Measurements from ENCODE around the gene DHTKD1.

DHTKD1 gene, protein sequence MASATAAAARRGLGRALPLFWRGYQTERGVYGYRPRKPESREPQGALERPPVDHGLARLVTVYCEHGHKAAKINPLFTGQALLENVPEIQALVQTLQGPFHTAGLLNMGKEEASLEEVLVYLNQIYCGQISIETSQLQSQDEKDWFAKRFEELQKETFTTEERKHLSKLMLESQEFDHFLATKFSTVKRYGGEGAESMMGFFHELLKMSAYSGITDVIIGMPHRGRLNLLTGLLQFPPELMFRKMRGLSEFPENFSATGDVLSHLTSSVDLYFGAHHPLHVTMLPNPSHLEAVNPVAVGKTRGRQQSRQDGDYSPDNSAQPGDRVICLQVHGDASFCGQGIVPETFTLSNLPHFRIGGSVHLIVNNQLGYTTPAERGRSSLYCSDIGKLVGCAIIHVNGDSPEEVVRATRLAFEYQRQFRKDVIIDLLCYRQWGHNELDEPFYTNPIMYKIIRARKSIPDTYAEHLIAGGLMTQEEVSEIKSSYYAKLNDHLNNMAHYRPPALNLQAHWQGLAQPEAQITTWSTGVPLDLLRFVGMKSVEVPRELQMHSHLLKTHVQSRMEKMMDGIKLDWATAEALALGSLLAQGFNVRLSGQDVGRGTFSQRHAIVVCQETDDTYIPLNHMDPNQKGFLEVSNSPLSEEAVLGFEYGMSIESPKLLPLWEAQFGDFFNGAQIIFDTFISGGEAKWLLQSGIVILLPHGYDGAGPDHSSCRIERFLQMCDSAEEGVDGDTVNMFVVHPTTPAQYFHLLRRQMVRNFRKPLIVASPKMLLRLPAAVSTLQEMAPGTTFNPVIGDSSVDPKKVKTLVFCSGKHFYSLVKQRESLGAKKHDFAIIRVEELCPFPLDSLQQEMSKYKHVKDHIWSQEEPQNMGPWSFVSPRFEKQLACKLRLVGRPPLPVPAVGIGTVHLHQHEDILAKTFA

DNA sequence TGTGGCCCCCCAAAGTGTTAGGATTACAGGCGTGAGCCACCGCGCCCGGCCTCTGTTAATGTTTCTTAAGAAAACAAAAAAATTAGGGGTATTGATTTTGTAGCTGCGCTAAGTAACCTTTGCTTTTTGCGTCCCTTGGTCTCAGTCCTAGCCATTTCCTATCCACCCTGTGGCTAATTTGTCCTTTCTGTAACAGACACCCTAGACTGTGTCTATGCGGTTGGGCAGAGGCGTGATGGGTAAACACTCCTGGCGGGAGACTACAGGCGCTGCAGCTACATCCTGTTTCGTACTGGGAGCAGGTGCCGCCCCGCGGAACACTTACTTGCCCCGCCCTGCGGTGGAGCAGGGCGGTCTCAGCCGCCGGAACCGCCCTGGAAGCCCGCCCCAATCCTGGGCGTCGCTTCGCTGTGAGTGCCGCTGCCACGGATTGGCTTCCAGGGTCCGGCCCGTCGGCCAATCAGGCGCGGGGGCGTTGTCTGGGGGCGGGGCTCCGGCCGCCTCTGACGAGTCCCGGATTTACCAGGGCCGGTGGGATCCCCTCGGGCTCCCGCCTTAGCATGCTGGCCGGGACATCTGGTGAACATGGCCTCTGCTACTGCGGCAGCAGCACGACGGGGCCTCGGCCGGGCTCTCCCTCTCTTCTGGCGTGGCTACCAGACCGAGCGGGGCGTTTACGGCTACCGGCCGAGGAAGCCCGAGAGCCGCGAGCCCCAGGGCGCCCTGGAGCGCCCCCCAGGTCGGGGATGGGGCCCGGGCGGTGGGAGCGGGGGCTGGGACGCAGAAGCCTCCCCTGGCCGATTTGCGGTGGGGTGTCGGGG lies at the start of gene DHTKD1:
Gene DHTKD1, plus strand, starts transcription at position 506 of the 821 bp plus-strand sequence. Its CDS starts 80 bp downstream, at position 586.
- DNase-seq, result peak; percentile 98

DNA sequence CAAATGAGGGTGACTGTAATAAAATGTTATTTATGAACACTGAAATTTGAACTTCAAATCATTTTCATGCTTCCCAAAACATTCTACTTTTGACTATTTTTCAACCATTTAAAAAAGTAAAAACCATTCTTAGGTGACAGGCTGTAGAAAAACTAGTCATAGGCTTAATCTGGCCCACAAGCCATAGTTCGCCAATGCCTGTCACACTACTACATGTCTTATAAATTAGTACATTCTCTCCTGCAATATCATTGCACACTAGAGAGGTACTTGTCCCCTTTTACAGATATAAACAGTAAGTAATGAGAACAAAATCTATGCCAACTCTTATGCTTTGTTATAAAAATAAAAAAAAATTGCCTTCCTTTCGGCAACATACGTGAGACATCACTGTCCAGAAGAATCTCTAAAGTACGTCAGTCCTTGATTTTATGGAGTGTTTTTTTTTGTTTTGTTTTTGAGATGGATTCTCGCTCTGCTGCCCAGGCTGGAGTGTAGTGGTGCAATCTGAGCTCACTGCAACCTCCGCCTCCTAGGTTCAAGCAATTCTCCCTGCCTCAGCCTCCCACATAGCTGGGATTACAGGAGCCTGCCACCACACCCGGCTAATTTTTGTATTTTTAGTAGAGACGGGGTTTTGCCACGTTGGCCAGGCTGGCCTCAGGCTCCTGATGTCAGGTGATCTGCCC lies 49.3 kb upstream of the DHTKD1 start:
- no peak for DNase-seq

DNA sequence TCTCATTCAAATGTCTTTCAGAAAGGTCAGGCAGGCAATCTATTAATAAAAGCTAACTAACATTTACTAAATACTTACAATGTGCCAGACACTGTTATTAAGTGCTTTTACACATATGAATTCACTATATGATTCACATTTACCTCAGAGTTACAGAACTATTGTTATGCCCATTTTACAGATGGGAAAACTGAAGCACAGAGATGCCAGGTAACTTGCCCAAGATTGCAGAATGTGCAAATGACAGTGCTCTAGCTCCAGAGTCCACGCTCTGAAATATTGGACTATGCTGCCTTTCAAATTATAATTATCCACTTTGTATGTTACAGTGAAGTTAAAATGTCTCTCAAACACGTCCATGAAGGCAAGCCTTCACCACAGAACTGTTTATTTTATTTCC lies 48.2 kb upstream of the DHTKD1 start:
- no peak for DNase-seq

DNA sequence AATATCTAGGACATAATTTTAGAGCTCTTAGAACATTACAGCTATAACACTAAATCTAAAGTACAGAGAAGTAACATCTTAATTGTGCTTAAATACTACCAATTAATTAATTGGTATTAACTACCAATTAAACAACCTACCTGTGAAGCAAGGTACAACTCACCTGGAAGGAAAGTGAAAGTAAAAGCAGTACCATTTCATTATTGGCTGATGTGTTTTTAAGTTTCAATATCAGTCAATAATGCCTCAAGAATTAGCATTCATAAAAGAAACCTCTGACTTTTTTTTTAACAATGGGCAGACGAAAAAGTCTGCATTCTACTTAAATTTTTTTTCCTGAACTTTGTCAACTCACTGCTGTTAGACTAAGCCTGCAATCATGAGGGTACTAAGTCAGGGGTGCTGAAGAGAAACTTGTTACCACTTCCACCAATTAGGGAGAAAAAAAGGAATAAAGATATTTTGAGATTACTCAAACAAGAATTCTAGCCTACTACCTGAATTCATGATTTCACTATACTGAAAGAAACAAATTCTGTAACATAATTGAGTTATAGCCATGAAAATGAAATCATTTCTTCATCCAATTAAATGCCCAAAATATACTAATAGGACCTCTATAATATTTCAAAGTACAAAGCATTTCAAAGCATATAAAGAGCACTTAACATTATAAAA lies 46.0 kb upstream of the DHTKD1 start:
- DNase-seq, result peak in 1 of 2 donors; percentile 24

DNA sequence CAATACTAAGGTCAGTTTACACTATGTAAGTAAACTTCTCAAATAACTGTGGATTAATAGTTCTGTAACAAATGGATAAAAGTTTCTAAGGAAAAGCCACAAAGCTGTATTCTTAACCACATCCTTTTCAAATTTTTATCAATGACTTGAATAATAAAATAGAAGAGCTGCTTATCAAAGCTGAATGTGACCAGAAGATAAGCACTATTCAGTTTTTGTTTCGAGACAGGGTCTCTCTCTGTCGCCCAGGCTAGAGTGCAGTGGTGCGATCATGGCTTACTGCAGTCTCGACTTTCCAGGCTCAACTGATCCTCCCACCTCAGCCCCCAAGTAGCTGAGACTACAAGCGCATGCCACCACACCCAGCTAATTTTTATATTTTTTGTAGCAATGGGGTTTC lies 43.2 kb upstream of the DHTKD1 start:
- DNase-seq, result no peak

DNA sequence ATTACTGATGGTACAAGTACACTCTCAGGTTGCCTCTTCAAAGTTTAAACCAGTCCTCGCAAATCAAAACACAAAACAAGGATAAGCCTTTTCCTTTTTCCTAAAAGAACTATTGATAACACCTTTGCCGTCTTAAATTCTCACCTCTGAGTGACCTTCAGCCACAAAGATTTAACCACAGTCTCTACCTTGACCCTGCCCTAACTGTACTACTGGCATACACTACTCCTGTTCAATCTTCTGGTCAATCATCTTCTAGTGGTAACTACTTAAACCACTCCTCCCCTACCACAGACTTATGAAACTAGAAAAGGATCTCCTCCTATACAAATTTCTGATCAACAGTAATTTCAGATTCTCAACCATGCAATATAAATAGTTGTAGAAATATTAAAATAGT lies 41.2 kb upstream of the DHTKD1 start:
- no peak for DNase-seq

DNA sequence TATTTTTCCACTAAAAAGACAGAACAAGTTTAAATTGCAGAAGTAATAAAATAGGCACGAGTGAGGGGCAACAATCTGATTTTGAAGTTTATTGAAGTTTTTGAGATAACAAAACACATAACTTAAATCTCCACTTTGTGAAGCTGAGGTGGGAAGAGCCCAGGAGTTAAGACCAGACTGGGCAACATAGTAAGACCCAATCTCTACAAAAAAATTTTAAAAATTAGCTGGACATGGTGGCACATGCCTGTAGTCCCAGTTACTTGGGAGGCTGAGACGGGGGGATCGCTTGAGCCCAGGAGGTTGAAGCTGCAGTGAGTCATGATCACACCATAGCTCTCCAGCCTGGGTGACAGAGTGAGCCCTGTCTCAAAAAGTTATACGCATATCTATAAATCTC lies 37.4 kb upstream of the DHTKD1 start:
- no peak for DNase-seq

DNA sequence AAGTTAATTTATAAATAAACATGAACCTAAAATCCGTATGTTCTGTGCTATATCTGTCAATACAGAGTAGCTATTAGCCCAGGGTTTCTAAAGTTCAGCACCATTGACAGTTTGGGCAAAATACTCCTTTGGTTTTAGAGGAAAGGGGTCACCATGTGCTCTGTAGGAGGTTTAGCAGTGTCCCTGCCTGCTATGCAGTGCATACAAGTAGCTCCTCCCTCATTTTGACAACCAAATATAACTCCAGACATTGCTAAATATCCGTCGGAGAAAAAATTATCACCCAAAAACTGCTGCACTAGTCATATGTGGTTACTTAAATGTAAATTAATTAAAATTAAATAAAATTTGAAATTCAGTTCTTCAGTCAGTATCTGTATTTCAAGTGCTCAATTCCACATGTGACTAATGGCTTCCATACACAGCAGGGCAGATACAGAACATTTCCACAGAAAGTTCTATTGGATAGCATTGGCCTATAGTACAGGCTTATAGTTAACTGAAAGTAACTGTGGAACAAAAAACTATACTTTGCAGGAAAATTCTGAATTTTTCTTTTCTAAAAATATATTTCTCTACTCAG lies 32.6 kb upstream of the DHTKD1 start:
- DNase-seq, result no peak

DNA sequence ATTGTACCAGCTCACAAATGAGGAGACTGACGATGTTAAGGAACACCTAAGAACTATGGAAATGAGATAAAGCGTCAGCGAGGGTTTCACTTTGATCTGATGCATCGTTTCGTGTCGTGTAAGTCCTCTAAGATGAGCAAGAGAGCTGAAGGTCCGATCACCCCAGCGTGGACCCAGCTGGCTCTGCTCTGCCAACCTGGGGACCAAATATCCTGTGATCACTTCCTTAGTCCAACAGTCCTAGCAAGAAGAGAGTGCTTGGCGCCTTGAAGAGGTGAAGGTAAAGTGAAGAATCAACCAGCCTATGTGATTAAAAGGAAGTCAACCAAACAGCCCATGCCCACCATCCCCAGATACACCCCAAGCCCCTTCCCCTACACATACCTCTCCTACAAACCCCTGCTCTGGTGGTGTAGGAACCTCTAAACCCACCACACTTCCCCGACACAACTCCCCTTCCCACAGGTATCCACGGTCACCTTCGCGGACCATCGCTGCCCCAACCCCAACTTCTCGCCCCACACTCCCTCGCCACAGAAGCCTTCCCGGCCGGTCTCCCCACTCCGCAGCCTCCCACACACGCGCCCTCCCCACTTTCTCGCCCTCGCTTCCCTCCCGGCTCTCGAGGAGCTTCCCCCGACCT lies 26.9 kb upstream of the DHTKD1 start:
- peak; percentile 22 to 24 for DNase-seq

DNA sequence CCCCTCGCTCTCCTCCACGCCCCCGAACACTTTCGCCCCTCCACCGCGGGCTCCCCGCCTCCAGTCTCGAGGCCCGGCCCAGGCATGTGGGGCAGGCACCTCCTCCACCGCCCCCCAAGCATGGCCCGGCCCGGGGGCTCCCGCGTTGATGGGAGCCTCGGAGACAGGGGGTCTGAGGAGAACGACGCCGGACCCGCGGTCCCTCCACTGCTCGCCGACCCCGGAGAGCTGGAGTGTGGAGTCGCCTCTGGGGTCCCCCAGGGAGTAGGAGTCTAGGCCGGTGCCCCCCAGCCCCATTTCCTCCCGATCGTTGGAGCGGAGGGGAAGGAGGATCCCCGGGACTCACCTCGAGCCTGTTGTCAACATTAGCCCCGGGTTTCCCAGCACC lies 26.4 kb upstream of the DHTKD1 start:
- peak; percentile 32 to 46 for DNase-seq

DNA sequence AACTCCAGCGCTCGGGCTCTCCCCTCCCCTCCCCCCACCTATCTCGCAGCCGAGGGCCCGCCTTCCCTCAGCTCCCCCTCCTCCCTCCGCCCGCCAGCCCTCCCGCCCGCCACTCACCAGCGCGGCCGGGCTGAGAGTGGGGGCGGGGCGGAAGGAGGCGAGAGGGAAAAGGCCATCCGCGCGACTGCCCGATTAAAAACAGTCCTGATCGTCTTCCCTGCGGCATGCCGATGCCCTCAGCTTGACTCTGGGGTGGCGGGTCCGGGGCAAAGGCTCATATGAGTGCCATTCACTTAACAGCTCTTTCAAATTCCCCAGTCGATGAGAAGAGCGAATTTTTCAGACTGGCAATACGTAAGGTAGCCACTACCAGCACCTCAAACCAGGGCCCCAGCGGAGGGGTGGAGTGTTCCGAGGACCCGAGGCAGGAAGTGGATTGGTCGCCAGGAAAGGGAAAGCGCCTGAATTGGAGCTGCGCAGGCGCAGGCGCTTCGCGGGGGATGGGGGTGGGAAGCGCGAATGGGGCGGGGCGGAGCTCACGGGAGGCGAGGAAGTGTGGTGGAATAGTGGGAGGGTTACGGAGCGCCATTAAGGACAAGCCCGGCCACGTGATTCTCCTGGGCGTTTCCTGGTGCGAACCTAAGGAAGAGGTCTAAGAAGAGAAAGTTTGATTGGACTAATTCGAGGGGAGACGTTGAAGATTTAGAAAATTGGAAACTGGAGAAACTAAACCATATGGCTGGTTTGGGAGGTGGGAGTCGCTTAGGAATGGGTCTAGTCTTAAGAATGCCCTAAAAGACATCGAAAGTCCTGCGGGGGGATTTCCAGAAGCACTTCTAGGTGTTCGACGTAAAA lies 25.7 kb upstream of the DHTKD1 start, which contains the start of gene UPF2:
Gene UPF2, minus strand, starts transcription at position 13 of the 855 bp plus-strand sequence. CDS start 7,386 bp downstream, outside the sequence.
- peak; percentile 97 to 98 for DNase-seq

DNA sequence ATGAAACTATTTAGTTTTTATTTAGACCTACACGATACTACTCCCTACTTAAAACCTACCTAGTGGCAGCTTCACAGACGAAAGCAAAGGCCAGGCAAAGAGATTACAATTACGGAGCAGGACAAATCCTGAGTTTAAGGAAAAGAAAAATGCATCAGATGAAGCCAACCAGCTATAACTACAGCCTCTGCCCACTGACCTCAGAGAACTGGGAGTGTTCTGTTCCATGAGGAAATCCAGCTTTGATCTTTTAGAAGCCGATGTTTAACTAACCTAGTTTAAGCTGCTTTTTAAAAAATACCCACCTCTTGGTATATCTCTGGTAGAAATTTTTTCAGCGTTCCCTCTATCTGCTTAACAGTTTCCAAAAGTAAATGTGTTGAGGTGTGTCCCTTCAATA lies 23.2 kb upstream of the DHTKD1 start:
- no peak for DNase-seq

DNA sequence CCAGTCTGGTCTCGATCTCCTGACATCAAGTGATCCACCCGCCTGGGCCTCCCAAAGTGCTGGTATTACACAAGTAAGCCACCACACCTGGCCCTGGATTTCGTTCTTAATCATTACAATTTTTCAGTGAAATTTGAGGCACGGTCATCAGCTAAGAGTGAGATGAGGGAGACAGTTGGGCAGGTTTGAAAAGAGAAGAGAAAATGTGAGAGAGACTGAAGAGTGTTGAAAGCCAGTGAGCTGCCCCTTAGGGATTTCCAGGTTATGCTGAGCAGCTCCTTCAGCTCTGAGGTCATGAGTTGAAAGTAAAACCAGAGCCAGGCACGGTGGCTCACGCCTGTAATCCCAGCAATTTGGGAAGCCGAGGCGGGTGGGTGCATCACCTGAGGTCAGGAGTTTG lies 20.2 kb upstream of the DHTKD1 start:
- DNase-seq, result no peak

DNA sequence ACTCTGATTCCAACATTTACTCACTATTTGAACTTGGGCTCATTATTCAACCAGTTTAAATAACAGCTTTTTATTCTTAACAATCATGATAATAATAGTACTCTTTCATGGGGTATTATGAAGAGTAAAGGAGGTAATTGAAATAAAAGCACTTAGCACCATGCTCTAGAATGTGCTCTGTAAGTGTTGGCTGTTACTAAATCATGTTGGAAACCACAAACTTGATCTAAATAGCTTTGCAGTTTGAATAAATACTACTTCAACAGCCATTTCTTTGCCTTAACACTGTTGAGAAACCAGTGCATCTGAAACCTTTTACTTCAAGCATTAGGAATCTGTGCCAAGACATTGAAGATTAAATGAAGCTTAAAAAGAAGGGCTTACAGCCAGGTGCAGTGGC lies 18.2 kb upstream of the DHTKD1 start:
- DNase-seq, result no peak

DNA sequence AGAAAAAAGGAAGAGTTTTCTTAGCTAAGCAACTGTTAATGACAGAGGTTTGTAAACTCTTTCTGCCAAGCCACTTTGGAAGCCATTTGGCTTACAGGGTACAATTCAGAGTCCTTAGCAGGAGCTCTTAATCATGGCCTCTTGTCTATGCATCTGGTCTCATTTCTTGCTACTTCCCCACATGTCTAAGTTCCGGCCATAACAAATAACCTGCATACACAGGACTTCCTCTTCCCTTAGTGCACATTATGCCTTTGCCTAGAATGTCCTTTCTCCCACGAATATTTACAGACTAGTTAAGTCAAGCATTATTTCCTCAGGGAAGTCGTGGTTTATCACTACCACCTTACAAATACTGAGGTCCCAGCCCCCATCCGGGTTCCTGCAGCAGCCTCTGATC lies 17.5 kb upstream of the DHTKD1 start:
- DNase-seq, result no peak

DNA sequence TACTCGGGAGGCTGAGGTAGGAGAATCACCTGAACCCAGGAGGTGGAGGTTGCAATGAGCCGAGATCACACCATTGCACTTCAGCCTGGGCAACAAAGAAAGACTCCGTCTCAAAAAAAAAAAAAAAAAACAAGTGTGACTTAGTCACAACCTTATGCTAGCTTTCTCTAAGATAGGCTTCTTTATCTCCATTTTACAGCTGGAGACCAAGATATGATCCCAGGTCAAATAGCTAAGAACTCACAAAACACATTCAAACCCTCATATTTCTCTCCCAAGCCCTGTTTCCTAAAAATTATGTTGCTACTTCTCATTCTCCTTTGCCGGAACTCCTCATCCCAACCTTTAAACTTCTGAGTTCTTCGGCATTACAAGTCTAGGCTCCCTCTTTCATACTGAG lies 13.0 kb upstream of the DHTKD1 start:
- no peak for DNase-seq

DNA sequence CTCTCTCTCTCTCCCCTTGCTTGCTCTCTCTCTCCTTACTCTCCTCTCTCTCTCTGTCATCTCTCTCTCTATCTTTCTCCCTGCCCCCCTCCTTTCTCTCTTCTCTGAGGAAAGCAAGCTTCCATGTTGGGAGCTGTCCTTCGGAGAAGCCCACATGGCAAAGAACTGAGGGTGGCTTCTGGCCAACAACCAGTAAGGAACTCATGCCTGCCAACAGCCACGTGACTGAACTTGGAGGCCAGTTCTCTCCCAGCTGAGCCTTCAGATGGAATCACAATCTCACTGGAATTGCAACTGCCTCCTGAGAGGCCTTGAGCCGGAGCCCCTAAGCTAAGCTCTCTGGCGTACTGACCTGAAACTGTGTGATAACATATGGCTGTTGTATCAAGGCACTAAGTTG lies 12.0 kb upstream of the DHTKD1 start:
- DNase-seq, result no peak

DNA sequence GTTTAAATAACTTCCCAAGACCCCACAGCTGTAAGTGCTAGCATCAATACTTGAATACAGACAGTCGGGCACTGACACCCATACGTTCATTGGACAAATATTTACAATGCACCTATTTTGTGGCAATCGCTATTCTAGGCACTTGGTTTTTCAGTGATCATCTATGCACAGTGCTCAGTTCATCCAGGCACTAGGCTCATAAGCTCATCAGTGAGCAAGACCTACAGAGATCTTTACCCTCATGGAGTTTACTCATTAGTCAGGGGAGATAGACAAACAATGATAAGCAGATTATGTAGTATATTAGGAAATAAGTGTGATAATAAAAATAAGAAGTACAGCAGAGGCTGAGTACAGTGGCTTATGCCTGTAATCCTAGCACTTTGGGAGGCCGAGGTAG lies 7.6 kb upstream of the DHTKD1 start:
- DNase-seq, result no peak

DNA sequence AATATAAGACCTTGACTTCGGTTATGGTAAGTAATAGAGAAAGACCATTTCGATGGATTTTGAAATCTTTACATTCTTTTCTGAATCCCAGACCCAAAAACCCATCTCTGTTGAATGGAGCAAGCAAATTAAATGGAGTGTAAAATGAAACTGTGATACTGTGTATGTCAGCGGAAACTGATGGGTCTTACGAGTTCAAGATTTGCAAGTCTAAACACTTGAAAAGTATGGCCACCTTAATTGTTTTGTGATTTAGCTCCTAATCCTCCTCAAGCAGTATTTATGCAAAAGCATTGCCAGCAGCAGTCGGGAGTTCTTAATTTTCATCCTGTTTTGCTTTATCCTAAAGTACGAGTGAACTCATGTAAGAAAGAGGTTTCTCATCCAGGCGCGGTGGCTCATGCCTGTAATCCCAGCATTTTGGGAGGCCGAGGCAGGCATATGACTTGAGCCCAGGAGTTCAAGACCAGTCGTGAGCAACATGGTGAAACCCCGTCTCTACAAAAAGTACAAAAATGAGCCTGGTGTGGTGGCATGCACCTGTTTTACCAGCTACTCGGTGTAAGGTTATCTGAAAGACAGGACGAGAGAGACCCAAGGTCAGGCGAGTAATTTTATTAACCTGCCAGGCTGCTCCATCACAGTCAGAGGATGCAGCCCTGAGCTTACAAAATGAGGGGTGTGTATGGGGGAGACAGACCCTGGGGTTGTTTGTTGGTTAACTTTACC lies 5.8 kb upstream of the DHTKD1 start:
- DNase-seq, result no peak

Data from CD4-positive, alpha-beta T cell treated with Interleukin-1 beta for 1 hour (primary cell).